GM19025 (cell line): ENCODE data around the gene CAD.
"Not testable (repeated sequence)": the region's sequence is repeated elsewhere in the genome, so short reads cannot be mapped to it uniquely, and the experiment has no call there.

Source experiments
- ATAC-seq: cut with Tn5 transposase; IDR thresholded peaks from one replicate; pipeline ENCODE4 v1.9.1; 2021; ENCODE audit warnings: mild to moderate bottlenecking, low read depth, moderate library complexity; ENCODE audit not compliant: unreplicated experiment

CAD gene

DNA sequence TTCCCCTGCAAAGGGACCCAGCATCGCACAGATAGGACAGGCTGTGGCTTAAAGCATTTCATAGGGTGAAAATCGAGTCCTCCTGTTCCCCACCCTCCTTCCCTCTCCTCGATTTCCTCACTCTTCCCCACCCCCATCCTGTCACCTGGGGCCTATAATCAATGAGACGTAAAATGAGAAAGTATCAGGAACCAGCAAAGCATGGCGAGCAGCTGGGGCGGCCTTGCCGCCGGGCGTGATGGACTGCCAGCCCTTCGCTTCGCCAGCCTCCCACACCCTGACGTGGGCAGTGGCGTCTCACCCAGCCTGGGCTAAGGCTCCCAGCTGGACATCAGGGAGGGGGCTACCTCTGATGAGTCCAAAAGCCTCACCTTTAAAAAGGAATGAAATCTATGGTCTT is 34.6 kb downstream of the CAD start:
- no peak for ATAC-seq

DNA sequence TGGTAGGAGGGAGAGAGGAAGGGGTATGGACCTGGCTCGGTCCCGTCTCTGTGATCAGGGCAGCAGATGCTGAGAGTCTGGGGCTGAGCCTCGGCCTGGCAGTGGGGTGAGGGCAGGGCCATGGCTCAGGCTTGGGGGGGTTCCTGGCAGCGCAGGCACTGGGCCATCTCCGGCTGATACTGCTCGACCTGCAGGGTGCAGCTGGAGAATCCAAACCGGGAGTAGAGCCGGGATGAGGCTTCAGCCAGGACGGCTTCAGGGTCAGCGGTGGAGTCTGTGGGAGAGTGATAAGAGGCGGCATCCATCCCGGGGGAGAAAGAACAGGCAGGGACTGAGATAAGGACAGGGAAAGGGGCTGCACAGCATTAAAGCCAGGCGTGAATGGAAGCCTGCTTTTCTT is 38.0 kb downstream of the CAD start:
- ATAC-seq: no peak

- ATAC-seq: no peak
Measured at GRCh38 chr2:27255660-27256059, 38.5 kb downstream of the CAD start.

- ATAC-seq: no peak
Measured at GRCh38 chr2:27256855-27257454, 39.8 kb downstream of the CAD start.

- no peak for ATAC-seq
Measured at GRCh38 chr2:27258051-27258450, 40.9 kb downstream of the CAD start.

DNA sequence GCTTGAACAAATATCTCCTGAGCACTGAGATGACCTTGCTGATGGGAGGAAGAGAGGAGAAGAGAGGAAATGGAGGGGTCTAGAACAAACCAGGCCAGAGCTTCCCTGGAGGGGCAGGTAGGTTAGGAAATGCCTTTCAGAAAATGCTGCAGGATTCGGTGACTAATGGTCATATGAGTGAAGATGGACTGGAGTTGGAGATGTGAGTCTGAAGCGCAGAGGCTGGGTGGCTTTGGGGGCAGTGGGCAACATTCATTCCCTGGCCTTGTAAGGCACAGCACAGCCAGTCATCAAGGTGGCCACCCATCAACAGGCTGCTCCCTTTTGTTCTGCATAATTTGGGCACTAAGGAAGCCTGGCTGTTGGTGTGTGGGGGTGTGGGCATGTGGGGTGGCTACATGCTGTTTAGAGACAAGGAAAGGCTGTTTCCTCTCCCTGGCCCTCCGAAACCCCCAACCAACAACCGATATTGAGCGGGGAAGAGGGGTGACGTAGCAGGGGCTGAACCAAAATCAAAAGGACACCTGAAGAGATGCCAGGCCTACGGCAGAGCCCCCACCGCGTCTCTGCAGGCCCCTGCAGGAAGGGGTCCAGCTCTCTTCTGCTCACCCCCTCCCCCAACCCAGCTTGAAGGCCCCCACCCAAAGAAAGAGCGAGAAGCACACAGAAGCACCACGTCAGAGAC is 44.2 kb downstream of the CAD start:
- no peak for ATAC-seq

- no peak for ATAC-seq
Measured at GRCh38 chr2:27261926-27262298, 44.7 kb downstream of the CAD start.

GRCh38 chr2:27262379-27263286 is 45.5 kb downstream of the CAD start, which contains the start of gene SLC30A3:
Gene SLC30A3, minus strand, starts transcription at chr2:27263047. Its CDS starts 141 bp downstream, at chr2:27262906.
- no peak for ATAC-seq

GRCh38 chr2:27263287-27264252 is 46.4 kb downstream of the CAD start:
- no peak for ATAC-seq

- no peak for ATAC-seq
Measured at GRCh38 chr2:27264253-27264752, 47.1 kb downstream of the CAD start.

GRCh38 chr2:27264753-27265535 is 47.8 kb downstream of the CAD start:
- ATAC-seq: no peak

GRCh38 chr2:27265536-27265870 is 48.3 kb downstream of the CAD start:
- no peak for ATAC-seq

DNA sequence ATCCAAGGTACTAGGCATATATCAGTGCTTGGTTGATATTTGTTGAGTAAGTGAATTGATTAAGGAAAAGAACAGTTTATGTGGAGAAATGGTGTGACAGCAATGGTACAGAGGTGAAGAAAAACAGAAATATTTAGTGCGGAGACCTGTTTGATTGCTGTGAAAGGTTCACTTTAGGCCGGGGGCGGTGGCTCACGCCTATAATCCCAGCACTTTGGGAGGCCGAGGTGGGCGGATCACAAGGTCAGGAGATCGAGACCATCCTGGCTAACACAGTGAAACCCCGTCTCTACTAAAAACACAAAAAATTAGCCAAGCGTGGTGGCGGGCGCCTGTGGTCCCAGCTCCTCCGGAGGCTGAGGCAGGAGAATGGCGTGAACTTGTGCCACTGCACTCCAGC is 51.1 kb downstream of the CAD start:
- not testable (repeated sequence) for ATAC-seq

GRCh38 chr2:27270131-27270530 is 53.0 kb downstream of the CAD start:
- ATAC-seq: no peak

DNA sequence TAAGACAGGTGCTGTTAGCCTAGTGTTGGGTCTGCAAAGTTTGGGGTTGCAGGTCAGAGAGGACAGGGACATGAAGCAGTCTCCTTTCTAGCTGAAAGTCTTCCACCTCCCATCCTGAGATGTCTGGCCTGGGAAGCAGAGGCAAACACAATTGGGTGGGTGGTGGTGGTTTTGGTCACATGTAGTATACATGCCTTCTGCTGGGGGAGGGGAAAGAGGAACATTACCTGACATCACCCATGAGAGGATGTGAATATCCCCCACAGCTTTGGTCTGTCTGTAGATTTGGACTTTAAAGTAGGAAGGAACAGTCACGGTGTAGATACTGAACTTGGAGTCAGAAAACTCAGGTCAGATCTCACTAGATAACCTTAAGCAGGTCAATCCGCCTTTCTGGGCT is 53.5 kb downstream of the CAD start:
- ATAC-seq: no peak

GRCh38 chr2:27271631-27272340 is 54.6 kb downstream of the CAD start:
- no peak for ATAC-seq

GRCh38 chr2:27272537-27273522 is 55.7 kb downstream of the CAD start:
- ATAC-seq: not testable (repeated sequence)
